Right ventricle myocardium inferior (tissue), 1 donor: ENCODE measurements around the gene CDH6. TPM values are rescaled to one million over a fixed set of nuclear protein-coding genes. Genes with fewer than 3 reads are reported as not detected.
A peak's percentile ranks its signal among the peaks of the same experiment; 100 is the strongest.

Source experiments
- ATAC-seq: fragments of 200-7000 bp; cut with Tn5 transposase; one replicate; pipeline ENCODE4 v1.9.1; 2020; ENCODE audit warnings: mild to moderate bottlenecking, moderate library complexity
- DNase-seq: peaks from one replicate; pipeline ENCODE4 v3.0.0; 2021; ENCODE audit errors: missing footprints
- intact Hi-C: fragments of 100-400 bp; cut with DNase I; formaldehyde crosslinking; loops from one replicate; pipeline ENCODE4 v1.11.0; 2022
- long read RNA-seq: library from polyadenylated mRNA; unstranded; transcript quantifications from one replicate; pipeline ENCODE4 v2.0.0, GENCODE V29; 2021
- total RNA-seq: library from RNA; stranded (reverse); fragmentation: NEBNext Ultra II Directional; extraction: Animal tissue kit (Norgen Biotek cat#: 25700); gene quantifications from one replicate; pipeline ENCODE4 v1.2.1, GENCODE V29; 2021
- donor health status: DM: no; HTN: yes; CAD: no; lungs with severe emphysema.

Gene CDH6
- 3.3 TPM for total RNA-seq
- long read RNA-seq: 0 reads

DNA sequence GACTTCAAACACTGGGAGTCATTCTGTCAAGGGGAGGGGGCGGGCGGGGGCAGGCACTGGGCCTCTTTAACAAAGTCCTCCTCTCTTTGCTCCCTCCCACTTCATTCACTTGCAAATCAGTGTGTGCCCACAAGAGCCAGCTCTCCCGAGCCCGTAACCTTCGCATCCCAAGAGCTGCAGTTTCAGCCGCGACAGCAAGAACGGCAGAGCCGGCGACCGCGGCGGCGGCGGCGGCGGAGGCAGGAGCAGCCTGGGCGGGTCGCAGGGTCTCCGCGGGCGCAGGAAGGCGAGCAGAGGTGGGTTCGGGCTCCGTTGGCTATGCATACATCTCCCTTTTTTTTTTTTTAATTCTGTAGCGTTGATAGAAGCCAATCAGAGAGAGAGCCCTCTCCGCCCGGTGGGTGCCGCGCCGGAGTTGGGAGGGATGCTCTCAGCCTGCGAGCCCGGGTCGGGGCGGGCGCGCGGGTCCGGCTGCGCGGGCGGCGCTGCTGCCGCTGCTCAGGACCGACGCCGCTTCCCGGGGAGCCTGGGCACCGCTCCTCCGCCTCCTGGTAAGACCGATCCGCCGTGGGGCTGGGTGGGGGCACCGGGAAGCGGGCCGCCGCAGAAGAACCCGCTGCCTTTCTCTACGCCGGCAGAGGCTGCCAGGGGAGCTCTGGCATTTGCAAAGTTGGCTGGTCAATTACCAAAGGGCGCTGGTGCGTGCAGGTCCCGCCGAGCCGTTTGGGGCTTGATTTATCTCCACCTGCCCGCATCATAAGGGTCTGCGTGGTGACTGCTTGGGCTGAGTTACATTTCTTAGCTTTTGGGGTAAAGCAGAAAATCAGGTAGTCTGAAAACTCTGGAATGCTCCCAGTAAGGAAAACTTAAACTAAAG, at the start of gene CDH6:
CDH6 (plus strand) TSS at position 96 of the 877 bp plus-strand sequence. CDS start 73,788 bp downstream, outside the sequence.
- intact Hi-C loops: loop anchor here (5.0 kb wide), 1 partner anchor 38 kb away; no protein-coding TSS in a partner anchor
- ATAC-seq (peak; percentile 72), DNase-seq (no peak)

DNA sequence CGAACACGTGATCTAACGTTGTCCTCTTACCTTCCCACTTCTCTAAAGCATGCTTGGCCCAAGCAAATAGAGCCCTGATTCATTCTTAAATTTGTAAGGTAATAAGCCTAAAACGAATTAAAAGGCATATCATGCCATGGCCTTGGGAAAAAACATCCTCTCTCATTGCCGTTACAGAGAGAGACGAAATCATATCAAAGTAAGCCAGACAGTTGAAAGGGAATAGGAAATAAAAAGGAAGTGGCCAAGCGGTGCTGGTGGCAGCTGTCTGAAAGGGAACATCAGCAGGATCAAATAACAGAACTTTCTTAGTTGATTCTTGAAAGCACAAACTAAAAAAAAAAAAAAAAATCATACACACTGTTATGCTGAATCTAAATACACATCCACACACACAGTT, 49.1 kb upstream of the CDH6 start:
- ATAC-seq (no peak), DNase-seq (no peak)
- intact Hi-C loops: no loop called here

DNA sequence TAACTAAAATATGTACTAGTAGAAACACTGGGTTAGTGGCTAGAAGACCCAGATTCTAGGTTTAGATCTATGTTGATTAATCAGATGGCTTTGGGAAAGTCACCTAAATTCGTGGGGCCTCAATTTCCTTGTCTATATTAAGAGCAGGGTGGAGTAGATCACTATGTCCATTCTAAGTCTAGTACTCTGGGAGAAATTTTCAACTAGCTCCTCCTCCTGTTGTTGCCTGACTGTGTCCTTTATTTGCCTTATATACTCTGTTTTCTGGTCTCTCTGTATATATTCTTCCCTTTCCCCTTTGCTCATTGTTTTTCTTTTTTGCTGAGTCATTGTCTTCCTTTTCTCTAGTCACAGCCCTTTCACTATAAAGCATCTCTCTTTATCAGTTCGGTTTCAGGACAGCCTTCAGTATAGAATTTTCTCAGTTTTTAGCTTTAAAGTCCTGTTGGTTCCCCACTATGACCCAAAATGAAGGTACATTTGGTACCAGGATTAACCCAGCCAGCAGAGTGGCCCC, 44.5 kb upstream of the CDH6 start:
- no peak for ATAC-seq
- intact Hi-C loops: no loop called here
- no peak for DNase-seq

DNA sequence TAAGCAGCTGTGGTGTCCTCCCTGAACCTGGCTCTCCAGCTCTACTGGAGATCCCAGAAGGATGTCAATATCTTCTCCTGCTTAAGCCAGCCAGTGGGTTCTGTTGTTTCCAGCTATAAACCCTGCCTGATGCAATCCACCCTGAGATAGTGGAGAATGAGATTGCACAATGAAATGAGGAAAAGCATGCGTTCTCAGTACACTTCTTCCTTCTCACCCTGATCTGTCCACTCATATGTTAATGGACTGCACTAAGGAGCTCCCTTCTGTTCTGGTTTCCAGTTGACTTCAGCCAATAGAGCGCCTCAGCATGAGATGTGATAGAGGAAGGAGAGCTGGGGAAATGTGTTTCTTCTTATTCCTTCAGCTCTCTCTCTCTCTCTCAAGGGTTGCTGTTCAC, 40.0 kb upstream of the CDH6 start:
- intact Hi-C loops: no loop called here
- ATAC-seq: no peak
- DNase-seq: no peak

DNA sequence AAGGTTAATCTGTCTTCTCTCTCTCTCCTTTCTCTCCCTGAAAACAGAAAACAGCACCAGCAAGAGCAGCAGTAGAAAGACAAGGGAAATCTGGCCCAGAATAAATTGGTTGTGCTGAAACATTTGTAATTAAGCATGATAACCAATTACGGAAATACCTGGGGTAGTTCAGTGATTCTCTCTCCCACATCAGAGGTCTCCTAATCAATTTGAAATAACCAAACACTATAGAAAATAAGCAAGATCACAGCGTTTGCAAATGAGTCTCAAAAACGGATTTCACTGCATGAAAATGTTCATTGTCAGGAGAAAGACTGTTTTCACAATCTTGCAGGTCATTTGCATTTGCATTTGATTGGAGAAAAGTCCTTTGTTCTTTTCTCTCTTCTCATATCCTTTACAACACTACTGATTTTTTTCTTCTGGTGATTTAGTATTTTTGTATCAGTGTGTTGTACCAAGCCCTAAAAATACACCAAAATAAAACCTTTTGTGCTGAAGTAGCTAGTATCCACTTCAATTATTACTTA, 36.8 kb upstream of the CDH6 start:
- no peak for ATAC-seq
- DNase-seq: no peak
- intact Hi-C loops: no loop called here

DNA sequence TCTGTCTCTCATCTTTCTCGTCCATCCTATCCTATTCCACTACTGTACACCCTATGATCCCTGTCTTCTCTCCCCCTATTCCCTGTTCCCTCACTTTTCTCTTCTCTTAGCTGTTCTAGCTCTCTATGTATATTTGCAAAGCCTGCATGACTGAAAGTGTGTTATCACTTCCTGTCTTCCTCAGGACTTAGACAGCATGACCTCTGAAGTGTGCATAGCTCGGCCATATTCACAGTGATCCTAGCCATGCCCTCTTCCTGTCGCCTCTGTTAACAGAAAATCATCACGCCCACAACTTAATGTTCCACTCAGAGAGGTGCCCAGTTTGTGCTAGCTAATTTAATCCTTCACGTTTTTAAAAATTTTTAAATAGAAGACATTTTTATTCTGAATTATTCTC, 35.8 kb upstream of the CDH6 start:
- ATAC-seq (no peak), DNase-seq (no peak)
- intact Hi-C loops: no loop called here

DNA sequence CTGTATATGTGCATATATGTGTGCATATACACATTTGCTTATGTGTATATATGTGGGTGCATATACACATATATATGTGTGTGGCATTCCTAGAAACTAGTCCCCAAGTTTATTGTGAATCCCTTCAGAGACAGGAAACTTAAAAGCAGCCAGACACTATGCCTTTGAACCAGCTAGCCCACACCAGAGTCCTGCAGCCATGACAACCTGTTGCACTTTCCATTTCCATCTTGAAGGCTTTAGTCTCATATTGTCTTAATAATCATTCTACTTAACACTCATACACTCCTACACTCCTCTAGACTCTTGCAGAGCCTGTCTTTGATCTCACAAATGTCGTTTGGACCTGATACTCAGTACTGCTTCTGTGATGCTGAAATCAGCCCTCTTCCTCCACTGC, 34.8 kb upstream of the CDH6 start:
- ATAC-seq: no peak
- intact Hi-C loops: no loop called here
- DNase-seq: no peak

DNA sequence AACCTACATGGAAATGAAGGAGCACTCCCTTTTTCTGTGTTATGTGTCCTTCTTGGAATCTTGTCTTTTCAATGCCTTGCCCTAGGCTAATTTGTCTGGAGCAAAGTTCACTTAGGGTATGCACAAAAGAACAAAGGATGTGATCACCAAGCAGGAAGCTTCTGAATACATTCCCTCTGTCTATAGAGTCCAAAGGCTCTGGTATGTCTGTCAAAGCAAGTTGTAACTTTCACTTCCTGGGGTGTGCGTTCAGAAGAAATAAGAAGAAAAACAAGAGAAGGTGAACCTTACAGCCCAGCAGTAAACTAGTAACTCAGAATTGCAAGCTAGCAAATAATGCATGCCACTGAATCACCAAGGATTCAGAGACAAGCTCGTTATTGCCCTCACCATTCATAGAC, 31.7 kb upstream of the CDH6 start:
- DNase-seq (no peak), ATAC-seq (no peak)
- intact Hi-C loops: no loop called here

DNA sequence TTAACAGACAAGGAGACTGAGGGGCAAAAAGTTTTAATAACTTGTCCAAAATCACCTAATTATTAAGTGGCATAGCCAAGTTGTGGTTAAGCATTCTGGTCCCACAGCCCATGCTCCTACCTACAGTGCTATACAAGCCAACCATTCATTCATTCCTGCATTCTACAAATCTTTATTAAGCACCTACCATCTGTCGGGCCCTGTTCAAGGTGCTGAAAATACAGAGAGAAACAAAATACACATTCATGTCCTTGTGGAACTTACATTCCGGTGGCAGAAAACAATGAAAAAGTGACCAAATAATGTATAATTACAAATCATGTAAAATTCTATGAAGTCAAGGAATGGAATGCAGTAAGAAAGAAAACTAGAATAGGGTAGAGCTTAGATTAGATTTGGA, 27.8 kb upstream of the CDH6 start:
- ATAC-seq (no peak), DNase-seq (no peak)
- intact Hi-C loops: no loop called here

DNA sequence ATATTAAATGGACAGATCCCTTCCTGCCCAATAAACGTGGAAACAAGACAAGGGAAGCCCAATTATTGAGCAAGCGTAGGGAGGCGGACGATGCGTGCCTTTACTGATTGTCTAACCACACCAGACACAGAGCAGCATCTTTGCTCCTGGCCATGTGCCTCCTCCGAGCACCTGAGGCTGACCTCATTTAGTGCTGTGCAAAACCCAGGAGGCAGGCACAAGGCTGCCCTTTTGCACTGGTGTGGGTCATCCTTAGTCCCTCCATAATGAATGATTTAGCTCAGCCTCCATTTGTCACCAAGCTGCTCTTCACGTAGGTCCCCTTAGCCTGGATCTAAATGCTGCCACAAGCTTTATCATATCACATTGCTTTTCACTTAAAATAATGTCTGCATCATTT, 24.1 kb upstream of the CDH6 start:
- intact Hi-C loops: no loop called here
- ATAC-seq: no peak

DNA sequence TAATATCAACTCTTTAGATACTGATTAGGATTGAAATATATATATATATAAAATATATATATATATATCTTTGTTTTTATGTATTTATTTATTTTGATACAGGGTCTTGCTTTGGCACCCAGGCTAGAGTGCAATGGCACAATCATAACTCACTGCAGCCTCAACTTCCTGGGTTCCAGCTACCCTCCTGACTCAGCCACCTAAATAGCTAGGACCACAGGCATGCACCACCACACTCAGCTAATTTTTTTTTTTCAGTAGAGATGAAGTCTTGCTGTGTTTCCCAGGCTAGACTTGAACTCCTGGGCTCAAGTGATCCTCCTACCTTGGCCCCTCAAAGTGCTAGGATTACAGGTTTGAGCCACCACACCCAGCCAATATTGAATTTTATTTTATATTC, 20.6 kb upstream of the CDH6 start:
- no peak for DNase-seq
- intact Hi-C loops: no loop called here
- no peak for ATAC-seq

More for the DNA sequence above, 24.1 kb upstream of the CDH6 start:
- no peak for DNase-seq

DNA sequence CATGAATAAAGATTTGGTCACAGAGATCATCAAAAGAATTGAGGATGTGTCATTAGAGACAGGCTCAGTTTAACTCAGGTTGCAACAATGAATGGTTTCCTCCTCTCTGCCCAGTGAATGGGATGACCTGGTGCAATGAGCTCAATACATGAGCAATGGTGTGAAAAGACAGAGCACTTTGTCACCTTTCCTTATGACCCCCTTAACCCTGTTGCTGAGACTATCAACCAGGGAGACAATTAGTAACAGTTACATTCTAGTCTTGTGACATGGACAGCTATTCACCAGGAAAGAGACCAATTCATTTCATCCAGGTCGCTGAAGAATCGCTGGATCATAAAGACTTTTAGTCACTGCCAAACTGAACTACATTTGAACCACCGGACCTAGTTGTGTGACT, 19.9 kb upstream of the CDH6 start:
- intact Hi-C loops: no loop called here
- no peak for ATAC-seq

DNA sequence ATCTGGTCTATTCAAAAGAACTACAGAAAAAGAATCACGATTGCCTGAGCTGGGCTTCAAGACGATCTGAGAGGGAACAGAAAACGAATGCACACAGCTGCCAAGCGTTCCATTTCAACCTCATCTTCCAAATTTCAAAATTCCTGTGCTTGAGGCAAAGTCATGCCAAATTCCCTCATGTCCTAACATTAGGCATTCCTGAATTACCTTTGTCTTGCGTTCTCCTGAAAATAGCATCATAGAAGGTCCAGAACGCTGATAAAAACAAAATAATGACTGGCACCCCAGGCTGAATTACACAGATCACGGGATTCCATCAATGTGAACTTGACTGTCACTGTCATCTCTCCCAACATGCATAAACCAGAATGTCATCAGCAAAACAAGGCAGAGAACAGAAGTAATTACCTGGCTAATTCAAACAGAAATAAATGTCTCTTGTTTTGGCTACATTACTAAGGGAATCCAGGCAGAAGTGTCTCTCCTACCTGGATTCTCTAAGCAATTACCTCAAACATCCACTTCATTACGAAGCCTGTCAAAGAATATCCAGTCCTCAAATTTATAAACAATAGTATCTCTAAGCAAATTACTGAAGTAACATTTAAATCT, 12.0 kb upstream of the CDH6 start:
- intact Hi-C loops: loop anchor here (10.0 kb wide), 1 partner anchor 347 kb away; no protein-coding TSS in a partner anchor
- DNase-seq (no peak), ATAC-seq (no peak)

More for the DNA sequence above, 19.9 kb upstream of the CDH6 start:
- no peak for DNase-seq

DNA sequence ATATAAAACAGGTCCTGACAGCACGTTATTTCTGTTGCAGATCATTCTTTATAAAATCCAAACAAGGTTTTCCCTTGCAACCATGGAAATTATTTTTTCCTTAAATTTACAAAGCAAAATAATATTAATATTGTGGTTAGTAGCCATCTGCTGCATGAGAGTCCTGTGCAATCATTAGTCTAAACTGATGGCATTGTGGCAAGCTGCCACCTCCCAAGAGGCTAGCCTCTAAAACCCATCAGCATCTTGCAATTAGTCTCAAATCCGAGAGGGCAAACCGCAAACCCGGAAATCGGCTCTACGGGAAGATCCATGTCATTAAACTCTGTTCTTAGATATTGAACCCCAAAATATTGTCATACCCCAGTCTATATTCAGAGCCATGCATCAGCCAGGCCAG, 11.3 kb upstream of the CDH6 start:
- intact Hi-C loops: loop anchor here (10.0 kb wide), 1 partner anchor 347 kb away; no protein-coding TSS in a partner anchor
- ATAC-seq (no peak), DNase-seq (no peak)

DNA sequence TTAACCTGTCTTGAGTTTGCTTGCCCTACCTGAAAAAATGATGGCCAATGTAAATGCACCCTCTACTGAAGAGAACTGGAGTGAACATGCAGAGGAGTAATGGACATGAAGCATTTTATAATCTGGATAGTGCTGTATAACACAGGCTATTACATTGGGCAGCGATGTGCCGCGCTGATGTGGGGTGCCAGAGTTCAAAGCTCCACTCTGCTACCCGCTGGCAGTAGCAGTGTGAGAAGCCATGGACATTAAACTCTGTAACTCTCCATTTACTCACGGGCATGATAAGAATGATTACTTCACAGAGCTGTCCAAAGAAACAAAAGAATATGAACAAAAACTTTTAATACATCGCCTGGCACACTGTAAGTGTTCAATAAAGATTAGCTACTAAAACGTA, 7.5 kb upstream of the CDH6 start:
- no peak for DNase-seq
- intact Hi-C loops: loop anchor here (2.0 to 10.0 kb wide), 2 partner anchors 351 to 381 kb away; no protein-coding TSS in a partner anchor
- no peak for ATAC-seq

DNA sequence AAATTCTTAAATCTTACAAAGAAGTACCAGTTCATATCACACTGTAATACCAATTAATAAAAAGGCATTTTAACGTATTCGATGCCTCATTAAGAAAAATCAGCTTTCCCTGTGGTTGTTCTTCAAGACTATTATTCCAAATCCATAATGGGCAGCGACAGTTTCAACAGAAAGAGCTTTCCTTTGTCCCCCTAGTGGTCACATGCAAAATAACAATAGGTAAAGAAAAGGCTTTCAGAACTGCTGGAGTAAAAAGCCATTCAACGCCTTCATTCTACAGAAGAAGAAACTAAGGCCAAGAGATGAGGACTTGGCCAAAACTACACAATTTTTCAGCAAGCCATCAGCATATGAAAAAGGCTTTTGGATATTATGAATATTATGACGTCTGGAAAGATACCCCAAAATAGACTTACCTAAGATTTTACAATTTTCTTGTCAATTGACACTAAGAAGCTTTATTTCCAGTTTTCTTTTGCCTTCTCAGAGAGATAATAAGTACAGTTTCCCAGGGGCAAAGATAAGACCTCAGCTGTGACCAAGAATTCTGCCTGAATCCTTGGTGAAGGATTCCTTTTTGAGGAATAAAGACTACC, 6.7 kb upstream of the CDH6 start:
- intact Hi-C loops: loop anchor here (2.0 to 10.0 kb wide), 2 partner anchors 352 to 382 kb away; no protein-coding TSS in a partner anchor
- DNase-seq: no peak
- ATAC-seq: no peak

DNA sequence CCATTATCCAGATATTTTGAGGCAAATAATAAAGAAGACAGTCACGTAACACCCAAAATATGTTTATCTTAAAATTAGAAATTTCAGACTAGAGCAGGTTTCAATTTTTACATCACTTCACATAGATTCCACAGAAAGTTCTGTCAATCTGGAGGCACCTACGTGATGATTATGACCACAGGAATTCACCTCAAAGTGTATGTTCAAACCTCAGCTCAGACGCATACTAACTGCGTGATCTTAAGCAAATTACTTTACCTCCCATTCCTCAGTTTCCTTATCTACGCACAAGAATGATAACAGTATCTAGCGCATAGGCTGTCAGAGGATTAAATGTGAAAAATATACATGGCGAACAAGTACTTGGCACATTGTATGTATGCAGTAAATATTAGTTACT, 5.9 kb upstream of the CDH6 start:
- intact Hi-C loops: loop anchor here (2.0 to 10.0 kb wide), 2 partner anchors 353 to 383 kb away; no protein-coding TSS in a partner anchor
- ATAC-seq (no peak), DNase-seq (no peak)

DNA sequence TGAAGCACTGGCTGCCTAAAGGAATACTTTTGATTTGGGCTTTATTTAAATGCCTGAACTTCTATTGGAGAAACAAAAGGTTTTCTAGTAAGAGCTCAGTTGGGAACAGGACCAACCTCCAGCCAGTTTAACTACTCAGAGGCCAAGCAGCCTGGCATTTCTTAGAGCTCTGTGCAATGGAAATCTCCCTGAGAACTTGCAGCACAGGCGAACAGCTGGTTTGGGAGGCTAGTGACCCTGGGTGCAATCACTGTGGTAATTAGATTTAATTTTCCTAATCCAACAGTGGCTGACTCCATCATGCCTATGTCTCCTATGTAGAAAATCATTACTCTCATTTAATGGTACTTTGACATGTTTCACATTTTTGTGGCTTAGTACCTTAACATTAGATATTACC, 1.0 kb upstream of the CDH6 start:
- ATAC-seq: no peak
- no peak for DNase-seq
- intact Hi-C loops: loop anchor here (5.0 kb wide), 1 partner anchor 40 kb away; no protein-coding TSS in a partner anchor

DNA sequence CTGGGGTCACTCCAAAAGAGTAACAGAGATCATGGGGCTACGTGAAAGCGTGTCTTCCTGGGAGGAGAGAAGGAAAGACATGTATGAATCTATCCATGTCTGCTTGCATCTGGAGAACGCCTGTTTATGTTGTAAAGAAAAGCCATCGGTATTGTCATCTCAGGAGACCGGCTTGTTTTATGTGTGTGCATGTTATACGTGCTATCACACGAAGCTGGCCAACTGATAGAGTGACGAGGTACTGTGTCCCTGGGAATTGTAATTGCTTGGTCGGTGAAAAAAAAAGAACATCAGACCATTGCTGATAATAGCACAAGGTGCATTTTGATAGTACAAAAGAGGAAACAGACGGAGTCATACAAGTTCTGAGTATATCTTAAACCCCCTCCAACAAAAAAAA, 370 bp upstream of the CDH6 start:
- DNase-seq (no peak), ATAC-seq (no peak)
- intact Hi-C loops: loop anchor here (5.0 kb wide), 1 partner anchor 39 kb away; no protein-coding TSS in a partner anchor
